Mucosa of descending colon (tissue), 3 donors: ENCODE results near the gene CPSF7. TPM values are rescaled to one million over a fixed set of nuclear protein-coding genes. Genes with fewer than 3 reads are reported as not detected.

Experiments used
- ATAC-seq: fragments of 200-7000 bp; cut with Tn5 transposase; one replicate; pipeline ENCODE4 v1.9.1; 2020; ENCODE audit warnings: mild to moderate bottlenecking, moderate library complexity
- DNase-seq, 3 donors: peaks; one replicate each; pipeline ENCODE4 v3.0.0-alpha.2; 2020
- H3K36me3 ChIP-seq: fragments of 200-600 bp; one replicate; pipeline ENCODE4 v1.8.0; 2021; ENCODE audit warnings: low read depth, mild to moderate bottlenecking
- H3K4me1 ChIP-seq: fragments of 200-600 bp; one replicate; pipeline ENCODE4 v1.8.0; 2021; ENCODE audit warnings: low read depth, mild to moderate bottlenecking
- H3K4me3 ChIP-seq: fragments of 200-600 bp; one replicate; pipeline ENCODE4 v1.8.0; 2021; ENCODE audit warnings: mild to moderate bottlenecking
- H3K9me3 ChIP-seq: fragments of 200-600 bp; one replicate; pipeline ENCODE4 v1.8.0; 2021; ENCODE audit warnings: mild to moderate bottlenecking
- CTCF ChIP-seq: fragments of 200-600 bp; IDR thresholded peaks from one replicate; pipeline ENCODE4 v1.8.0; 2022; ENCODE audit warnings: antibody characterized with exemption, mild to moderate bottlenecking
- intact Hi-C, 2 donors: fragments of 100-400 bp; cut with DNase I in 1 of 2; cut with micrococcal nuclease in 1 of 2; formaldehyde crosslinking; loops; one replicate each; pipeline versions ENCODE4 v1.11.0 to v1.11.1; 2022; cut with DNase I, micrococcal nuclease
- total RNA-seq, 3 donors: library from RNA; stranded (reverse); fragmentation: NEBNext Ultra II Directional in 2 of 3; extraction: Animal tissue kit (Norgen Biotek cat#: 25700) in 2 of 3; gene quantifications; one replicate each; pipeline versions ENCODE4 v1.2.1 to v1.2.4, GENCODE V29; 2021 to 2023
- donor health status: DM: no; HTN: no; CAD: no; lungs with moderate emphysema.
- donor health status: DM: no; HTN: no; CAD: no.
- donor health status: DM: no; HTN: yes; CAD: no.

CPSF7 gene
- total RNA-seq, 3 donors from 2014 or later, result 60.8 to 69.6 (median 64.7) TPM

GRCh38 chr11:61406991-61407728 is 22.6 kb downstream of the CPSF7 start:
- peaks cover 17% of the 10 kb centered on the region for H3K36me3 ChIP-seq
- no peaks in the 10 kb centered on the region for H3K9me3 ChIP-seq
- H3K4me3 ChIP-seq, result no peak overlapping the region
- intact Hi-C loops, result no loop called here
- ATAC-seq (no peak), DNase-seq (no peak)
- H3K4me1 ChIP-seq, result no peaks in the 10 kb centered on the region
- TF ChIP-seq CTCF, result no peak

DNA sequence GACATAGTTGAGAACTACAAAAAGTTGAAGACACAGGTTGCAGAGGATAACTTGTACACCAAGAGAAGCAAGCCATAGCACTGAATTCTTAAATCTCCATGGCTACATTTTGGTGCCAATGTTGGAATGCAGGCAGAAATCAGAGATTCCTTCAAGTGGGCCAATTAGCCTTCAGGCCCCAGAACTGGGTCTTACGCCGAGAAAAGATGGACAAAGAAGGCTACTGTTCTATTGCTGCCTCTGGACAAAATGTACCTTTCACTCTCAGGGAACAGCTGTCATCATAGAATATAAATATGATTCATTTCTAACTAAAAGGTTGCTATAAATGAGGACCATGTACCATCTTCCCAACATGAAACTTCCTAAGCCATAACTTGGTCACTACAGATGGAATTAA is 23.7 kb downstream of the CPSF7 start:
- ATAC-seq (no peak), DNase-seq (no peak)
- no peak overlapping the region for H3K4me3 ChIP-seq
- no peaks in the 10 kb centered on the region for H3K4me1 ChIP-seq
- H3K36me3 ChIP-seq, result peaks cover 15% of the 10 kb centered on the region
- TF ChIP-seq CTCF, result no peak
- H3K9me3 ChIP-seq, result no peaks in the 10 kb centered on the region
- intact Hi-C loops, result no loop called here

GRCh38 chr11:61404641-61405040 is 25.1 kb downstream of the CPSF7 start:
- DNase-seq, result no peak
- H3K4me1 ChIP-seq, result no peaks in the 10 kb centered on the region
- intact Hi-C loops, result no loop called here

GRCh38 chr11:61404103-61404502 is 25.7 kb downstream of the CPSF7 start:
- DNase-seq, result no peak
- intact Hi-C loops, result no loop called here

More at GRCh38 chr11:61404641-61405040, 25.1 kb downstream of the CPSF7 start:
- H3K4me3 ChIP-seq, result no peak overlapping the region
- TF ChIP-seq CTCF, result no peak
- peaks cover 6% of the 10 kb centered on the region for H3K36me3 ChIP-seq
- H3K9me3 ChIP-seq, result no peaks in the 10 kb centered on the region
- no peak for ATAC-seq

GRCh38 chr11:61403658-61404057 is 26.1 kb downstream of the CPSF7 start:
- intact Hi-C loops, result no loop called here
- ATAC-seq, result no peak
- peaks cover 6% of the 10 kb centered on the region for H3K36me3 ChIP-seq
- H3K9me3 ChIP-seq, result no peaks in the 10 kb centered on the region
- H3K4me1 ChIP-seq, result no peaks in the 10 kb centered on the region
- no peak for TF ChIP-seq CTCF
- H3K4me3 ChIP-seq, result no peak overlapping the region
- no peak for DNase-seq

More at GRCh38 chr11:61404103-61404502, 25.7 kb downstream of the CPSF7 start:
- no peak overlapping the region for H3K4me3 ChIP-seq
- no peak for TF ChIP-seq CTCF
- H3K9me3 ChIP-seq, result no peaks in the 10 kb centered on the region
- no peak for ATAC-seq
- peaks cover 6% of the 10 kb centered on the region for H3K36me3 ChIP-seq
- no peaks in the 10 kb centered on the region for H3K4me1 ChIP-seq

GRCh38 chr11:61401573-61401972 is 28.2 kb downstream of the CPSF7 start:
- DNase-seq (no peak), ATAC-seq (no peak)
- peaks cover 10% of the 10 kb centered on the region for H3K36me3 ChIP-seq
- no peaks in the 10 kb centered on the region for H3K4me1 ChIP-seq
- H3K4me3 ChIP-seq, result no peak overlapping the region
- H3K9me3 ChIP-seq, result no peaks in the 10 kb centered on the region
- TF ChIP-seq CTCF, result no peak
- intact Hi-C loops, result no loop called here
